T-helper 1 cell treated with Interleukin-12 subunit alpha and Interleukin-12 subunit beta and Interleukin-4 antibody, amounts not matched to agents 30 ng/mL and 1 ng/mL, for 36 hours (primary cell): ENCODE data around the gene SNTG2. TPM values are rescaled to one million over a fixed set of nuclear protein-coding genes. Genes with fewer than 3 reads are reported as not detected.
"Not testable (repeated sequence)": the region's sequence is repeated elsewhere in the genome, so short reads cannot be mapped to it uniquely, and the experiment has no call there.

ENCODE experiments used
- intact Hi-C: fragments of 100-400 bp; cut with micrococcal nuclease; formaldehyde crosslinking; loops from one replicate; pipeline ENCODE4 v1.15.1; 2024
- total RNA-seq: library from RNA; stranded (reverse); gene quantifications from 2 replicates; pipeline ENCODE4 v1.2.3, GENCODE V29; 2022

Gene SNTG2
- total RNA-seq, 1 donor from 2014 or later, result not detected

DNA sequence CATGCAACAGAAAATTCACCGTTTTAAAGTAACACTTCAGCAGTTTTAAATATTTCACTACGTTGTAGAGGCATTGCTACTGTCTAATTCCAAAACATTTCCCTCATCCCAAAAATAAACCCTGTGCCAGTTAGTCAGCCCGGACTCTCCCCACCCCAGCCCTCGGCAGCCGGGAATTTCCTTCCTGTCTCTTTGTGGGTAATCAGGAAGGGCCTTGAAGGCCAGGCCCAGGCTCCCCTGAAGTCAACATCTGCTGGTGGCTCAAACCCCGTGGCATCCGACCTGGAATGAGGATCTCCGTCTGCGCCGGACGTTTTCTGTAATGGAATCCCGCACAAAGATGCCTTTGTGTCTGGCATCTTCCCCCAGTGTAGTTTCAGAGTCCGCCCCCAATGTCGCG lies 219.6 kb downstream of the SNTG2 start:
- intact Hi-C loops, result no loop called here

DNA sequence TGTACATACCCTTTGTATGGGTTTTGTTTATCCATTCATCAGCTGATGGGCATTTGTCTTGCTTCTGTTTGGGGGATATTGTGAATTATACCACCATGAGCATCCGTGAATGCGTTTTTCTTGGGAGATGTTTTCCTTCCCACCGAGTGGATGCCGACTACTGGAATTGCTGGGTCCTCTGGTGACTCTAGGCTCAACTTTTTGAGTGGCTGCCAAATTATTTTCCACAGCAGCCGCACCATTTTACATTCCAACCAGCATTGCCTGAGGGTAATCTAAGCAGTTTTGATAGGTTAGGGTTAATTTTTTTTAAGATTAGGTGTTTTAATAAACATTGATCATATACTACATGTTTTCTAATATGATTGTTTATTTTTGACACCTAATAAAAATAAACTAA lies 220.1 kb downstream of the SNTG2 start:
- intact Hi-C loops, result no loop called here

DNA sequence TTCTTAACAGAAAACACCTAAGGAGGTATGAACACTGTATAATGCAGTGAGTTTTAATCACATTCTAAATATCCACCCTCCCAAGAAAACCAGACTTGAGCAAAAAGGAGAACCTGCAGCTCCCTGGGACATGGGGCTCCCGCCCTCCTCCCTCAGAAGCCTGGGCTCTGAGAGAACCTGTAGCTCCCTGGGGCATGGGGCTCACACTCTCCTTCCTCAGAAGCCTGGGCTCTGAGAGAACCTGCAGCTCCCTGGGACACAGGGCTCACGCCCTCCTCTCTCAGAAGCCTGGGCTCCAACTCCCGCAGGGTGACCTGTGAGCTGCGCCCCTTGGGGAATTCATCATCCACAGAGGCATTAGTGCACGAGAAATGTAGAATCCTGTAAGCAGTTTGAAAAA lies 222.9 kb downstream of the SNTG2 start:
- intact Hi-C loops, result no loop called here

DNA sequence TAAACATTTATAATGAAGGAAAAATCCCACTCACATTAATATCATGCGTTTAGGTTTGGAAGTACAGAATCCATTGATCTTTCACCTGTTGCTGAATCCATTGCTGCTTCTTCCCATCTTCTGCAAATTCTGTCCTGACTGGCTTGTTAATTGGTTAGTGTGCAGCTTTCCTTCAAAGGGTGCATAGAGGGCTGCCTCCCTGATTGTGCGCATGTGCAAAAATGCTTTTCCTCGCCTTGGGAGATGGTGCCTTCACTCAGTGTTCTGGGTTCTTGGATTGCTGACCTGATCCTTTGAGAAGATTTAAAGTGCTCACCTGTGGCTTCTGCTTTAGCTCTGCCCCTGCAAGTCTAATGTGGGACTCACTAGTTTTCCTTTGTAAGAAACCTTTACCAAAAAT lies 231.2 kb downstream of the SNTG2 start:
- intact Hi-C loops, result no loop called here

DNA sequence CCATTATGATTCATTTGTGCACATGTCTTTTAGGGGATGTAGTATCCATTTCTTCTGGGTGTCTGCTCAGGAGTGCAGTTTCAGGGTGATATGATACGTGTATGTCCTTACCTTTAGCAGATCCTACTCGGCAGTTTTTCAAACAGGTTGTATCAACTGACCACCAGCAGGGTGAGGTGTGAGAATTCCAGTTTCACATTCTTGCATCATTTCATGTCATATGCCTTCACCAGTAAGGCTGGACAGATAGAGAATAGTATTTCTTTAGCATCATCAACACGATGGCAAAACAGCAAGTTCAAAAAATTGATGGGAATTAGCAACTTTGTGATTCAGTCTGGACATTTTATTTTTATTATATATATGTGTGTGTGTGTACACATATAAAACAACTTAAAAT lies 232.7 kb downstream of the SNTG2 start:
- intact Hi-C loops, result no loop called here

DNA sequence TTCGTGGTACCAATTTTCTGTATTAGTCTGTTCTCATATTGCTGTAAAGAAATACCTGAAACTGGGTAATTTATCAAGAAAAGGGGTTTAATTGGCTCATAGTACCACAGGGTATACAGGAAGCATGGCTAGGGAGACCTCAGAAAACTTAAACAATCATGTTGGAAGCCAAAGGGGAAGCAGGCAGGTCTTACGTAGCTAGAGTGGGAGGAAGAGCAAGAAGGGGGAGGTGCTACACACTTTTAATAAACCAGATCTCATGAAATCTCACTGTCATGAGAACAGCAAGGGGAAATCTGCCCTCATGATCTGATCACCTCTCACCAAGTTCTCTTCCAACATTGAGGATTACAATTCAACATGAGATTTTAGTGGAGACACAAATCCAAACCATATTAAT lies 235.8 kb downstream of the SNTG2 start:
- intact Hi-C loops, result no loop called here

DNA sequence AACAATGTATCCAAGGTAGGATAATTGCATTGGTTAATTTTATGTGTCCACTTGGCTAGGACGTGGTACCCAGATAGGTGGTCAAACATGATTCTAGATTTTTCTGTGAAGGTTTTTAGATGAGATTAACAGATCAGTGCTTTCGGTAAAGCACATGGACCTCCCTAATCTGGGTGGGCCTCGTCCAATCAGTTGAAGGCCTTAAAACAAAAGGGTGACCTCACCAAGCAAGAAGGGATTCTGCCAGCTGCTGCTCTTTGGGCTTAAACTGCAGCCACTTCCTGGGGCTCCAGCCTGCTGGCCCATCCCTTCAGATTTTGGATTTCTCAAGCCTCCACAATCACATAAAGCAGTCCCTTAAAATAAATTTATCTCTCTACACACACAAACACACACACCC lies 236.5 kb downstream of the SNTG2 start:
- intact Hi-C loops, result no loop called here

DNA sequence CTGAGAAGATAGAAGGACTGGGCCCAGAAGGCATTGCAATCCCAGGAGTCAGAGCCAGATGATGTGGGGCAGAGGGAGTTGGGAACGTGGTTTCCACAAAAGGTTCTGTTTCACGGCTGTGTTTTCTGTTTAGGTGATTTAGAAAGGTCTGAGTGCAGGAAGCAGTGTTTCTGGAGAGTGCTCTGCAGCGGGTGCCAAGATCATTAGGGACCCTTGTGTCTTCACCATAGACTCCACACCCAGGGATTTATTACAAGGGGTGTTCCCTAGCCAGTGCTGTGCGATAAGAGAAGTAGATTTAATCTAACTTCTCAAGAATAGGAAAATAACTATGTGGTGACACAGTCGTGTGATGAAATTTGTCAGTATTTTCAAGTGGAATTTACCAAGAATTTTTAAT lies 241.5 kb downstream of the SNTG2 start:
- intact Hi-C loops, result no loop called here

DNA sequence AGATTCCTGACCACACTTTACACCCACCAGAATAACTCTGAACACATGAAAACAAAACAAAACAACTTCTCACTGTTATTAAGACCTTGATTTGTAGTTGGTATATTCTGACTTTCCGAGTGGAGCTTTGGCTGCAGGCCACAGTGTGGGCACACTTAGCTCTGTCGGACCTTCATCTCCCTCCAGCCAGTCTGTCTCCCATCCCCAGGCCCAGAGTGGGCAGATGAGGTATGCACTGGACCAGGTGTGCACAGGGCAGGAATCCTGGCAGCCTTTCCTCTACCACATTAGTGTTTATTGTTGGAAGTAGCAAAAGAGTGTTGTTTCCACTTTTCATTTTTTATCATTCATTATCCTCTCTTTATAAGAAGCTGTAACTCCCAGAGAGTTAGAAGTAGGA lies 243.2 kb downstream of the SNTG2 start:
- intact Hi-C loops, result no loop called here

DNA sequence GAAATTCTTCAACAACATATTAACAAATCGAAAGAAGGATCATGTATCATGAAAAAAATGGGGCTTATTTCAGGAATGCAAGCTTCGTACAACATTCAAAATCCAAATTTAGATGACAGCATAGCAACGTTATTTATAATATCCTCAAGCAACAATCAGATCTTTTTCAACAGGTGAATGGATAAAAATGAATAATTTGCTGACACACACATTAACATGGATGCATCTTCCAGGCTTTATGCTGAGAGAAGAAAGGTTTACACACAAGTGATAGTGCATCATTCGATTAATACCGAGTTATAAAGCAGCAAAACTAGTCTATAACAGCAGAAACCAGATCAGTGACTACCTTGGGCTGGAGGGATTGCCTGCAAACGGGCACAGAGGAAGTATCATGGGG lies 253.1 kb downstream of the SNTG2 start:
- intact Hi-C loops, result no loop called here

DNA sequence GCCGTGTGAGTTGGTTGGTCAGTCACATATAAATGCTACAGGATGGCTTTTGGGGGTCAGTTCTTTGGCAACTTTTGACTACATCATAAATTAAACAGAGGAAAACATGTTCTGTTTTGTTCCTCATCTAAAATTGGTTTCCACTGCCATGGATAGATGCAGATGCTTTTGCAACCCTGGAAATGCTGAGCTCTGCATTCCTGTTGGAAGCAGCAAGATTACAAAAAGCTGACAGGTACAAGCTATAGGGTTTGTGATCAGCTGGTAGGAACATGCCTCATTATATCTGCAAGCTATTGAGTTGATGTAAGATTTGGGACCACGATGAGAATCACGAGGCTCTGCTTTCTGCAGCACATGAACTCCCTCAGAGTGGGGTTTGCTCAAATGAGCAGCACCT lies 255.2 kb downstream of the SNTG2 start:
- intact Hi-C loops, result no loop called here

DNA sequence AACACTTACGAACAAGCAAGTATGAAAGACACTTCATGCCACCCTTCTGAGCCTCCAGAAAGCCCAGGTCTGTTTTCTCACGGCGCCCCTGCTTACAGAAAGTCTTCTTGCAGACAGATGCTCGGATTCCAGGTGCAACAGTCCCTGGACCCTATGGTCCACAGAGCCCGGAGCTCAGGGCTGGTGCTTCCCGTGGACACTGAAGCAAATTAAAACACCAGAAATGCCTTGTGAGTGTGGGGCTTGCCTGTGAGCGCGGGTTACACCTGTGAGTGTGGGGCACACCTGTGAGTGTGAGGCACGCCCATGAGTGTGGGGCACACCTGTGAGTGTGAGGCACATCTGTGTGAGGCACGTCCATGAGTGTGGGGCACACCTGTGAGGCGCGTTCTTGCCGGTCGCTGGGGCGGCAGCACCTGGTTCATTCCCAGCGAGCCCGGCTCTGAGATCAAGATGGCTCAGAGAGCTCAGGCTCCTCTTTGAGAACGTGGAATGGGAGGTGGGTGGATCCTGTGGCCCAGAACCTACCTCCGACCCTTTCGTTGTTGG lies 257.4 kb downstream of the SNTG2 start:
- intact Hi-C loops, result no loop called here

DNA sequence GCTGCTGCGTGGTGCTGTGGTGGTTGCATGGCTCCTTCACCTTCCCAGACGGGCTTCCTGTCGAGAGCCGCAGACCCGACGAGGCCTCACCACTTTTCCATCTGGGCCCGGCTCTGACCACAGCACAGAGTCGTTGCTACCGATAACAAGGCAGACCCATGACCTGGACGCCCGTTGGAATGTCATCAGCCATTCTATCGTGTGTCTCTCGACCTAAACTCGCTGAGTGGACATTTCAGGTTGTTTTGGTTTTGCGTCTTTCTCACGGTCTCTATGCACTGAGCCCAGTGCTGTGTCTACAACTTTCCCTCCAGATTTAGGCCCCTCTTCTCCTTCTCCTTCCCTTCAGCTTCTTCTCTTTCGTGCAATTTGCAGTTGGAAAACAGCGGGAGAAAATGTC lies 257.9 kb downstream of the SNTG2 start:
- intact Hi-C loops, result no loop called here

DNA sequence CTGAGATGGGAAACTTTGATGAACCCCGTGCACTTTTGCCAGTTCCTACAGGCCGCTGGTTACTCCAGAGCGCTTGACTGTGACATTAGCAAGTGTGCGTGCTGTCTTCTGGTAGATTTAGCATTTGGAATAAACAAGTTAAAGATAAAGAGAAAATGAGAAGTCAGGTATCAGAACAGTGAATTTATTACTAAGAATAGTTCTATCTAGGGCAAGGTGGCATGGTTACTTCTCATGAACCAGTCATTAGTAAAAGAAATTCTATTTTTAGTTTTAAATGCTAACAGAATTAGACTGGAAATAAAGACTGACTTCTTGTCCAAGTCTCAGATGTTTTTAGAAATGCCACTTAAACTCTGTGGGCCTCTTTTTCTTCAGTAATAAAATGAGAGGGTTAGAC lies 258.6 kb downstream of the SNTG2 start:
- intact Hi-C loops, result no loop called here

DNA sequence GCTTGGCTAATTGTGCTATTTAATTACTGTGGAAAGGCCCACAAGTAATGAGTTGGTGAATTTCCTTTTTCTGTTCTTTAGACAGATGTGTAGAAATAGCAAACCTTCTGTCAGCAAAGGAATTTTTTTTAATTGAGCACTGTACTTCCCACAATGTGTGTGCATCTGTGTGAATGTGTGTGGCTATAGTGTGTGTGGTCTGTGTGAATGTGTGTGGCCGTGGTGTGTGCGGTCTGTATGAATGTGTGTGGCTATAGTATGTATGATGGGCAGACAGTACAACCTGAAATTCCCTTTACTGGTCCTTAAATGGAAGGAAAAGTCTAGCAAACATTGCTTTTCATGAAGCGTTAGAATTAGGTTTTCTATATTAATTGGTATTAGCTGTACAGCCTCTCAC lies 259.1 kb downstream of the SNTG2 start:
- intact Hi-C loops, result no loop called here

DNA sequence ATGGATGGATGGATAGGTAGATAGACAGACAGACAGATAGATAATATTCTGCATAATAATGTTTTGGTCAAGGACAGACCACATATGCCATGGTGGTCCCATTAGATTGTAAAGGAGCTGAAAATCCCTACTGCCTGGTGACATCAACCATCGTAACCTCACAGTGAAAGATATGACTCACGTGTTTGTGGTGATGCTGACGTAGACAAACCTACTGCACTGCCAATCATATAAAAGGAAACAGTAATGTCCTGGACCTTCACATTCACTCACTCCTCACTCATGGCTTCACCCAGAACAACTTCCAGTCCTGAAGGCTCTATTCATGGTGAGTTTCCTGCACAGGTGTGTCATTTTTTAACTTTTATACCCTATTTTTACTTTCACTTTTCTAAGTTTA lies 259.7 kb downstream of the SNTG2 start:
- intact Hi-C loops, result no loop called here

DNA sequence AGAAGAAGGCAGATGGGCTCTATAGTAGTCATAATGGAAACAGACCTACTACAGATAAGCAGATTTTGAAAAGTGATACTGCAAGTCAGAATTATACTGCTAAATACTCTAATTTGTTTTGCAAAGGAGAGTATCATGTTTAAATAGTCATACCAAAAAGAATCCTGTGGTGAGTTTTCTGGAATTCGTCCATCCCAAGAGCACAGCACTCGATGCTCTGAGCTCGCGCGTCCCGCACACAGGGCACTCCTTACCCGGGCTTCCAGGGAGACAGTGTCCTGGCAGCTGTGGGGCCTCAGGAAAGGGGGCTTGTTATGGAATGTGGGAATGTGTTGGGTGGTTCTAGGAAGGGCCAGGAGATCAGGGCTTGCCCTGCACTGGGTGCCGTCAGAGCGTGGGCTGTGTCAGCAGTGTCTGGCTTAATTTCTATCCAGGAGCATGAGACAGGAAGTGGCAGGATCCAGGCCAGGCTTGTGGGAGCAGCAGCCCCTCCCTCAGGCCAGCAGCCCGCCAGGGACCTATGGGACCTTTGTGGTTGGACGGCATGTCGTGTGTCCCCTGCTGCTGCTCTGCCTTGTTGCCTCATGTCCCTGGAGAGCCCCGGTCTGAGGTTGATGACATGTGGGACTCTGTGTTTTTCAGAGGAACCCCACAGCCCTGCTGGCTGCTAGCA lies 269.4 kb downstream of the SNTG2 start:
- intact Hi-C loops, result no loop called here

DNA sequence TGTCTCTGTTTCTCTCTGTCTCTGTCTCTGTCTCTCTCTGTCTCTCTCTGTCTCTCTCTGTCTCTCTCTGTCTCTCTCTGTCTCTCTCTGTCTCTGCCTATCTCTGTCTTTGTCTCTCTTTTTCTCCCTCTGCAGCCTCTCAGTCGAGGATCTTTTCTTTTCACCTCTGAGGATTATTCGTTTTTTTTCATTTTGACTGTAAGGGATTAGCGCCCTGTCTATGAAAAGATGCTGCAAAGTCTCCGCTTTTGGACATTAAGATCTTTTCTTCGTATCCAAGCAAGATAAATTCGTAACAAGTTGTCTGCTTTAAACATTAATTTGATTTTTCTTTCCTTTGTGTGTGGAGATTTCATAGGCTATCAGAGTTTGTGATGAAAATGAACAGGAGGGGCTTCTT lies 271.4 kb downstream of the SNTG2 start:
- intact Hi-C loops, result no loop called here

DNA sequence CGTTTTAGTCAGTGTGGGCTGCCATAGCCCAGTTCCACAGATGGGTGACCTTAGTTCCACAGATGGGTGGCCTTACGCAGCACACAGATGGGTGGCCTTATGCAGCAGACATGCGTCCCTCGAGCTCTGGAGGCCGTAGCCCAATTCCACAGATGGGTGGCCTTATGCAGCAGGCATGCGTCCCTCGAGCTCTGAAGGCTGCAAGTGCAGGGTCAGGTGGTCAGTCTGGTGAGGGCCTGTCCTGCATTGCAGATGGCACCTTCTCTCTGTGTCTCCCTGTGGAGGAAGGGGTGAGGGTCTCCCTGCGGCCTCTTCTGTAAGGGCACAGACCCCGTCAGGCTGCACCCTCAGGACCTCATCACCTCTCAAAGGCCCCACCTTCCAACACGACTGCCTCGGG lies 273.1 kb downstream of the SNTG2 start:
- intact Hi-C loops, result no loop called here

DNA sequence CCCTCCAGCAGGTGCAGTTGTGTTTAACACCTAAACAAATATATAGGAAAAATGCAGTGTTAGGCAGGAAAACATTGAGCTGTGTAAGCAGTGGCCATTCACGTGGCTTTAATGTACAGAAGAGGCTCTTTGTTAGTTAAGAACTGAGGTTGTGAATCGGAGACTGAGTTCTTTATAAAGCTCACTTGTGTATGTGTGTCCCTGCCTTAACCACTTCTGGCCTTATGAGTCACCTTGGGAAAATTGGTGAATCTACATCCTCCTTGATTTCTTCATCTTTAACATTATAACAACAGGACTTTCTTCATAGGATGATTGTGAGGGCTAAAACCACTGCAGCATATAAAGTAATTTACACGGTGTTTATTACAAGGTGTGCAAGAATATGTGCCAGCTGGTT lies 274.3 kb downstream of the SNTG2 start:
- intact Hi-C loops, result no loop called here

DNA sequence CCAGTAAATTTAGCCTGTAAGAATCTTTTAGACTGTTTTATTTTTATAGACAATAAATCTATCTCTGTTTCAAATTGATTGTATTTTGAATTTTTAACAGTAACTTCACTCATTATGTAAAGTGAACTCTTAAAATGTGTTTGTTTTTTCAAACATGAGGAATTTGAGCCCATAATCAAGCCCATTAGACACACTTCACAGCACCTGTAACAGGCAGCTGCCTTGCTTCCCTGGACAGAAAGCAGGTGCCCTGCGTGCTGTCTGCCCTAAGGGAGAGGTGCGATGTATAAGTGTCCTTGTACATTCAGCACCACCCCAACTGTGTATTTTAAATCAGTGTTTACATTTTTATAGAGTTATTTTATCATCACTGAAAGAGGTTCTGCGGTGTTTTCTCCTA lies 276.1 kb downstream of the SNTG2 start:
- intact Hi-C loops, result no loop called here

DNA sequence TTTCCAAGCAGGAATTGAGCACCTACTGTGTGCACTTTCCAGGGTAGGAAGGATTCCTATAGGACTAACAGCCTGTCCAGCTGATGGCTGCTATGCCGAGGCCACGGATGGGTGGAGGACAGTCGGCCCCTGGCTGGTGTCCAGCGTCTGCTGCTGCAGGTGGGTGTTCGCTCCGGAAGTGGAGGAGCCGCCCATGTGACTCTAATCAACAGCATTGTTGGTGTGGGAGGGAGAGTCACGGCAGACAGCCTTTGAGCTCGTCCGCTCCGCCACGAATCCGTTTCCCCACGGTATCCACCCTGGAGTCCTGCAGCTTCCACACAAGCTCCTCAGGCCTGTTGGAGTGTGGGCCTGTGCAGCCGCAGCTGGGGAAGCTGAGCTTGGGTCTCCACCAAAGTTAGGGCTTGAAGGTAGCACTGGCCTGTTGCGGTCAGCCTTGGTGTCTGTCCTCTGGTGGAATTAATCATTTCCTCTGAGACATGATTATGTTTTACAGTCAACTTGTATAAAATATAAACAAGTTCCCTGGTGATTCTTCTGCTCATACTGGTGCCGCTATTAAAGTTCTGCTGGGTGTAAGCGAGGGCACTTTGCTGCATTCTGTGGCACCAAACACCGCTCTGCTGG lies 276.7 kb downstream of the SNTG2 start:
- intact Hi-C loops, result no loop called here

DNA sequence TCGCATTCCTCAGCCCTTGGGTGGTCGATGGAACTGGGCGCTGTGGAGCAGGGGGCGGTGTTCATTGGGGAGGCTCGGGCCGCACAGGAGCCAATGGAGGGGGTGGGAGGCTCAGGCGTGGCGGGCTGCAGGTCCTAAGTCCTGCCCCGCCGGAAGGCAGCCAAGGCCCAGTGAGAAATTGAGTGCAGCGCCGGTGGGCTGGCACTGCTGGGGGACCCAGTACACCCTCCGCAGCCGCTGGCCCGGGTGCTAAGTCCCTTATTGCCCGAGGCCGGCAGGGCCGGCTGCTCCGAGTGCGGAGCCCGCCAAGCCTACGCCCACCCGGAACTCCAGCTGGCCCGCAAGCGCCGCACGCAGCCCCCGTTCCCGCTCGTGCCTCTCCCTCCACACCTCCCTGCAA lies 278.9 kb downstream of the SNTG2 start:
- intact Hi-C loops, result not testable (repeated sequence)
